ENCODE data around the gene RAPSN. TPM values are rescaled to one million over a fixed set of nuclear protein-coding genes. Genes with fewer than 3 reads are reported as not detected.

Gene RAPSN
- polyA plus RNA-seq (2013, experiment 1 of 2): 0.32 TPM
- polyA plus RNA-seq (2013, experiment 2 of 2): 0.16 TPM

GRCh38 chr11:47448566-47449427 is at the start of gene RAPSN:
RAPSN (minus strand) TSS chr11:47449136; CDS start chr11:47448964, 172 bp downstream.
- Histone ChIP-seq H2BK12ac (ENCODE audit: low read length in 2 of 2) (no peak within 1 kb of the TSS), H2BK120ac (ENCODE audit: low read depth, low read length) (no peak within 1 kb of the TSS), H3K4me1 (ENCODE audit: control insufficient read depth, insufficient read depth, low read depth, low read length) (peaks cover 3% of the 10 kb centered on the region), H3K18ac (ENCODE audit: low read depth in 1 of 2, low read length in 2 of 2) (no peak within 1 kb of the TSS), H2BK15ac (ENCODE audit: low read depth, poor library complexity, severe bottlenecking) (no peak within 1 kb of the TSS), H2BK5ac (ENCODE audit: low read depth, low read length, poor library complexity, severe bottlenecking) (no peak within 1 kb of the TSS), H2AK5ac (ENCODE audit: low read length, severe bottlenecking) (no peak within 1 kb of the TSS), H3K23ac (ENCODE audit: low read length in 2 of 2) (no peak within 1 kb of the TSS), H3K36me3 (ENCODE audit: control insufficient read depth in 1 of 2, insufficient read depth in 2 of 2, low read depth in 1 of 2, low read length in 2 of 2) (peaks cover 5 to 23% of the 10 kb centered on the region in 2 experiments), H3K9me3 (ENCODE audit: control insufficient read depth, low read length) (no peaks in the 10 kb centered on the region), H3K27ac (ENCODE audit: low read length, poor library complexity, severe bottlenecking) (no peak within 1 kb of the TSS), H3K9ac (ENCODE audit: low read length) (no peak within 1 kb of the TSS), H4K91ac (ENCODE audit: low read length) (no peak within 1 kb of the TSS), H3K4ac (ENCODE audit: low read depth in 1 of 2, low read length in 2 of 2) (no peak within 1 kb of the TSS), H2AFZ (ENCODE audit: low read depth, low read length) (no peak within 1 kb of the TSS), H3K27me3 (ENCODE audit: control insufficient read depth in 1 of 2, insufficient read depth in 1 of 2, low read length in 2 of 2) (no peaks in the 10 kb centered on the region), H3K4me3 (ENCODE audit: insufficient read depth in 1 of 2, low read depth in 1 of 2, low read length in 2 of 2) (no peak within 1 kb of the TSS), H3K79me1 (replicated peaks; ENCODE audit: low read length, poor library complexity, severe bottlenecking) (peaks cover 5% of the 10 kb centered on the region), H3K4me2 (ENCODE audit: low read length, poor library complexity, severe bottlenecking) (no peak within 1 kb of the TSS), H3K14ac (ENCODE audit: low read length in 2 of 2) (no peak within 1 kb of the TSS), H4K8ac (ENCODE audit: low read length) (no peak within 1 kb of the TSS)
- 94% methylated on average over 32 of the region's 32 CpGs for WGBS
- no peak for DNase-seq

- Histone ChIP-seq H3K14ac (ENCODE audit: low read length in 2 of 2) (no peak overlapping the region), H3K4me3 (ENCODE audit: insufficient read depth in 1 of 2, low read depth in 1 of 2, low read length in 2 of 2) (no peak overlapping the region), H4K8ac (ENCODE audit: low read length) (peak overlapping the region; percentile 24), H2AK5ac (ENCODE audit: low read length, severe bottlenecking) (no peak overlapping the region), H2BK5ac (ENCODE audit: low read depth, low read length, poor library complexity, severe bottlenecking) (no peak overlapping the region), H2AFZ (ENCODE audit: low read depth, low read length) (no peak overlapping the region), H3K4me2 (ENCODE audit: low read length, poor library complexity, severe bottlenecking) (no peak overlapping the region), H4K91ac (ENCODE audit: low read length) (no peak overlapping the region), H3K27ac (ENCODE audit: low read length, poor library complexity, severe bottlenecking) (no peak overlapping the region), H3K36me3 (ENCODE audit: control insufficient read depth in 1 of 2, insufficient read depth in 2 of 2, low read depth in 1 of 2, low read length in 2 of 2) (peaks cover 0 to 67% of the 10 kb centered on the region in 2 experiments), H3K9ac (ENCODE audit: low read length) (no peak overlapping the region), H3K4ac (ENCODE audit: low read depth in 1 of 2, low read length in 2 of 2) (no peak overlapping the region), H2BK15ac (ENCODE audit: low read depth, poor library complexity, severe bottlenecking) (no peak overlapping the region), H2BK12ac (ENCODE audit: low read length in 2 of 2) (no peak overlapping the region), H3K27me3 (ENCODE audit: control insufficient read depth in 1 of 2, insufficient read depth in 1 of 2, low read length in 2 of 2) (no peaks in the 10 kb centered on the region), H3K23ac (ENCODE audit: low read length in 2 of 2) (no peak overlapping the region), H3K9me3 (ENCODE audit: control insufficient read depth, low read length) (no peaks in the 10 kb centered on the region), H3K79me1 (replicated peaks; ENCODE audit: low read length, poor library complexity, severe bottlenecking) (peaks cover 10% of the 10 kb centered on the region), H2BK120ac (ENCODE audit: low read depth, low read length) (no peak overlapping the region), H3K18ac (ENCODE audit: low read depth in 1 of 2, low read length in 2 of 2) (no peak overlapping the region), H3K4me1 (ENCODE audit: control insufficient read depth, insufficient read depth, low read depth, low read length) (peaks cover 3% of the 10 kb centered on the region)
- WGBS: 99% methylated on average over 3 of the region's 3 CpGs
- DNase-seq: no peak
These were observed 49.2 kb upstream of the RAPSN start for GRCh38 chr11:47498149-47498548.

GRCh38 chr11:47496808-47497207 is 47.9 kb upstream of the RAPSN start:
- no peak overlapping the region for H2AFZ ChIP-seq (ENCODE audit: low read depth, low read length)
- H3K14ac ChIP-seq (ENCODE audit: low read length in 2 of 2): no peak overlapping the region
- H3K23ac ChIP-seq (ENCODE audit: low read length in 2 of 2): no peak overlapping the region
- no peak overlapping the region for H2BK15ac ChIP-seq (ENCODE audit: low read depth, poor library complexity, severe bottlenecking)
- H2BK120ac ChIP-seq (ENCODE audit: low read depth, low read length): no peak overlapping the region
- H4K8ac ChIP-seq (ENCODE audit: low read length): no peak overlapping the region
- no peak for DNase-seq
- no peak overlapping the region for H3K27ac ChIP-seq (ENCODE audit: low read length, poor library complexity, severe bottlenecking)
- peaks cover 13% of the 10 kb centered on the region for H3K79me1 ChIP-seq (replicated peaks; ENCODE audit: low read length, poor library complexity, severe bottlenecking)
- no peak overlapping the region for H2AK5ac ChIP-seq (ENCODE audit: low read length, severe bottlenecking)
- no peaks in the 10 kb centered on the region for H3K9me3 ChIP-seq (ENCODE audit: control insufficient read depth, low read length)
- no peak overlapping the region for H3K4me2 ChIP-seq (ENCODE audit: low read length, poor library complexity, severe bottlenecking)
- no peak overlapping the region for H2BK12ac ChIP-seq (ENCODE audit: low read length in 2 of 2)
- H2BK5ac ChIP-seq (ENCODE audit: low read depth, low read length, poor library complexity, severe bottlenecking): no peak overlapping the region
- no peaks in the 10 kb centered on the region for H3K27me3 ChIP-seq (ENCODE audit: control insufficient read depth in 1 of 2, insufficient read depth in 1 of 2, low read length in 2 of 2)
- peaks cover 7 to 67% of the 10 kb centered on the region in 2 experiments for H3K36me3 ChIP-seq (ENCODE audit: control insufficient read depth in 1 of 2, insufficient read depth in 2 of 2, low read depth in 1 of 2, low read length in 2 of 2)
- no peak overlapping the region for H3K4ac ChIP-seq (ENCODE audit: low read depth in 1 of 2, low read length in 2 of 2)
- H3K18ac ChIP-seq (ENCODE audit: low read depth in 1 of 2, low read length in 2 of 2): no peak overlapping the region
- peaks cover 3% of the 10 kb centered on the region for H3K4me1 ChIP-seq (ENCODE audit: control insufficient read depth, insufficient read depth, low read depth, low read length)
- H4K91ac ChIP-seq (ENCODE audit: low read length): no peak overlapping the region
- H3K9ac ChIP-seq (ENCODE audit: low read length): no peak overlapping the region
- H3K4me3 ChIP-seq (ENCODE audit: insufficient read depth in 1 of 2, low read depth in 1 of 2, low read length in 2 of 2): no peak overlapping the region

GRCh38 chr11:47495856-47496217 is 46.9 kb upstream of the RAPSN start:
- no CpG with 5 or more reads among the region's 1 CpG for WGBS
- no peaks in the 10 kb centered on the region for H3K27me3 ChIP-seq (ENCODE audit: control insufficient read depth in 1 of 2, insufficient read depth in 1 of 2, low read length in 2 of 2)

More at GRCh38 chr11:47495856-47496217, 46.9 kb upstream of the RAPSN start:
- no peak for DNase-seq
- peak overlapping the region; percentile 33 for H3K9ac ChIP-seq (ENCODE audit: low read length)
- H3K27ac ChIP-seq (ENCODE audit: low read length, poor library complexity, severe bottlenecking): no peak overlapping the region
- H3K36me3 ChIP-seq (ENCODE audit: control insufficient read depth in 1 of 2, insufficient read depth in 2 of 2, low read depth in 1 of 2, low read length in 2 of 2): peaks cover 8 to 67% of the 10 kb centered on the region in 2 experiments
- H3K18ac ChIP-seq (ENCODE audit: low read depth in 1 of 2, low read length in 2 of 2): no peak overlapping the region
- H3K14ac ChIP-seq (ENCODE audit: low read length in 2 of 2): no peak overlapping the region
- peaks cover 10% of the 10 kb centered on the region for H3K79me1 ChIP-seq (replicated peaks; ENCODE audit: low read length, poor library complexity, severe bottlenecking)
- H2BK120ac ChIP-seq (ENCODE audit: low read depth, low read length): no peak overlapping the region
- H2BK12ac ChIP-seq (ENCODE audit: low read length in 2 of 2): no peak overlapping the region
- peaks cover 3% of the 10 kb centered on the region for H3K4me1 ChIP-seq (ENCODE audit: control insufficient read depth, insufficient read depth, low read depth, low read length)
- no peak overlapping the region for H3K4me2 ChIP-seq (ENCODE audit: low read length, poor library complexity, severe bottlenecking)
- no peak overlapping the region for H2BK15ac ChIP-seq (ENCODE audit: low read depth, poor library complexity, severe bottlenecking)
- no peak overlapping the region for H3K4ac ChIP-seq (ENCODE audit: low read depth in 1 of 2, low read length in 2 of 2)
- no peak overlapping the region for H2BK5ac ChIP-seq (ENCODE audit: low read depth, low read length, poor library complexity, severe bottlenecking)
- no peak overlapping the region for H2AK5ac ChIP-seq (ENCODE audit: low read length, severe bottlenecking)
- H3K23ac ChIP-seq (ENCODE audit: low read length in 2 of 2): no peak overlapping the region
- no peaks in the 10 kb centered on the region for H3K9me3 ChIP-seq (ENCODE audit: control insufficient read depth, low read length)
- H3K4me3 ChIP-seq (ENCODE audit: insufficient read depth in 1 of 2, low read depth in 1 of 2, low read length in 2 of 2): no peak overlapping the region
- H2AFZ ChIP-seq (ENCODE audit: low read depth, low read length): no peak overlapping the region
- no peak overlapping the region for H4K91ac ChIP-seq (ENCODE audit: low read length)
- H4K8ac ChIP-seq (ENCODE audit: low read length): no peak overlapping the region
